Measurements from ENCODE around the gene ZFYVE9. TPM values are rescaled to one million over a fixed set of nuclear protein-coding genes. Genes with fewer than 3 reads are reported as not detected.
"Not testable (repeated sequence)": the region's sequence is repeated elsewhere in the genome, so short reads cannot be mapped to it uniquely, and the experiment has no call there.

ZFYVE9 gene
- total and polyA plus RNA-seq, 4 donors = 38.9 to 96.7 (median 46.1) TPM

GRCh38 chr1:52162947-52163346 lies 21.1 kb downstream of the ZFYVE9 start:
- Histone ChIP-seq H3K36me3 (ENCODE audit: control insufficient read depth, insufficient read depth, low read length) (no peaks in the 10 kb centered on the region), H3K4me3 (ENCODE audit: low read depth, low read length) (no peak overlapping the region), H3K27ac (ENCODE audit: low read depth, low read length) (no peak overlapping the region), H3K27me3 (ENCODE audit: control insufficient read depth, insufficient read depth, low read length) (no peaks in the 10 kb centered on the region), H3K4me1 (ENCODE audit: control insufficient read depth, insufficient read depth, low read length) (no peaks in the 10 kb centered on the region), H3K9me3 (ENCODE audit: control insufficient read depth, insufficient read depth, low read length) (no peaks in the 10 kb centered on the region)
- no peak for DNase-seq (ENCODE audit: low read depth in 4 of 6, low spot score in 6 of 6)
- 95% methylated on average over 2 of the region's 2 CpGs for WGBS (ENCODE audit: insufficient coverage)

GRCh38 chr1:52164604-52165003 lies 22.7 kb downstream of the ZFYVE9 start:
- H3K27ac ChIP-seq (ENCODE audit: low read depth, low read length) = no peak overlapping the region
- H3K9me3 ChIP-seq (ENCODE audit: control insufficient read depth, insufficient read depth, low read length) = no peaks in the 10 kb centered on the region
- no peaks in the 10 kb centered on the region for H3K36me3 ChIP-seq (ENCODE audit: control insufficient read depth, insufficient read depth, low read length)
- no peaks in the 10 kb centered on the region for H3K4me1 ChIP-seq (ENCODE audit: control insufficient read depth, insufficient read depth, low read length)
- H3K4me3 ChIP-seq (ENCODE audit: low read depth, low read length) = no peak overlapping the region
- WGBS (ENCODE audit: insufficient coverage) = 100% methylated on average over 1 of the region's 4 CpGs
- H3K27me3 ChIP-seq (ENCODE audit: control insufficient read depth, insufficient read depth, low read length) = no peaks in the 10 kb centered on the region
- no peak for DNase-seq (ENCODE audit: low read depth in 4 of 6, low spot score in 6 of 6)

- WGBS (ENCODE audit: insufficient coverage) = no CpG with 5 or more reads among the region's 6 CpGs
- Histone ChIP-seq H3K4me1 (ENCODE audit: control insufficient read depth, insufficient read depth, low read length) (no peaks in the 10 kb centered on the region), H3K9me3 (ENCODE audit: control insufficient read depth, insufficient read depth, low read length) (no peaks in the 10 kb centered on the region), H3K27ac (ENCODE audit: low read depth, low read length) (no peak overlapping the region), H3K36me3 (ENCODE audit: control insufficient read depth, insufficient read depth, low read length) (no peaks in the 10 kb centered on the region), H3K27me3 (ENCODE audit: control insufficient read depth, insufficient read depth, low read length) (no peaks in the 10 kb centered on the region), H3K4me3 (ENCODE audit: low read depth, low read length) (no peak overlapping the region)
- no peak for DNase-seq (ENCODE audit: low read depth in 4 of 6, low spot score in 6 of 6)
These were observed 25.3 kb downstream of the ZFYVE9 start for GRCh38 chr1:52166996-52167753.

- Histone ChIP-seq H3K9me3 (ENCODE audit: control insufficient read depth, insufficient read depth, low read length) (no peaks in the 10 kb centered on the region), H3K27ac (ENCODE audit: low read depth, low read length) (no peak overlapping the region), H3K36me3 (ENCODE audit: control insufficient read depth, insufficient read depth, low read length) (no peaks in the 10 kb centered on the region), H3K4me3 (ENCODE audit: low read depth, low read length) (no peak overlapping the region), H3K27me3 (ENCODE audit: control insufficient read depth, insufficient read depth, low read length) (no peaks in the 10 kb centered on the region), H3K4me1 (ENCODE audit: control insufficient read depth, insufficient read depth, low read length) (no peaks in the 10 kb centered on the region)
- WGBS (ENCODE audit: insufficient coverage) = 93% methylated on average over 5 of the region's 7 CpGs
- no peak for DNase-seq (ENCODE audit: low read depth in 4 of 6, low spot score in 6 of 6)
These were observed 26.6 kb downstream of the ZFYVE9 start for GRCh38 chr1:52168373-52169080.

GRCh38 chr1:52171149-52171548 lies 29.3 kb downstream of the ZFYVE9 start:
- not testable (repeated sequence) for H3K4me3 ChIP-seq (ENCODE audit: low read depth, low read length); H3K36me3 ChIP-seq (ENCODE audit: control insufficient read depth, insufficient read depth, low read length); H3K27ac ChIP-seq (ENCODE audit: low read depth, low read length); DNase-seq (ENCODE audit: low read depth in 4 of 6, low spot score in 6 of 6); H3K9me3 ChIP-seq (ENCODE audit: control insufficient read depth, insufficient read depth, low read length); H3K4me1 ChIP-seq (ENCODE audit: control insufficient read depth, insufficient read depth, low read length); H3K27me3 ChIP-seq (ENCODE audit: control insufficient read depth, insufficient read depth, low read length)
- WGBS (ENCODE audit: insufficient coverage) = no CpG with 5 or more reads among the region's 5 CpGs

- Histone ChIP-seq H3K27me3 (ENCODE audit: control insufficient read depth, insufficient read depth, low read length) (no peaks in the 10 kb centered on the region), H3K9me3 (ENCODE audit: control insufficient read depth, insufficient read depth, low read length) (no peaks in the 10 kb centered on the region), H3K4me1 (ENCODE audit: control insufficient read depth, insufficient read depth, low read length) (no peaks in the 10 kb centered on the region), H3K4me3 (ENCODE audit: low read depth, low read length) (no peak overlapping the region), H3K27ac (ENCODE audit: low read depth, low read length) (no peak overlapping the region), H3K36me3 (ENCODE audit: control insufficient read depth, insufficient read depth, low read length) (no peaks in the 10 kb centered on the region)
- WGBS (ENCODE audit: insufficient coverage) = 80% methylated on average over 6 of the region's 6 CpGs
- DNase-seq (ENCODE audit: low read depth in 4 of 6, low spot score in 6 of 6) = no peak
These were observed 37.2 kb downstream of the ZFYVE9 start for GRCh38 chr1:52179073-52179472.

- no peaks in the 10 kb centered on the region for H3K9me3 ChIP-seq (ENCODE audit: control insufficient read depth, insufficient read depth, low read length)
- WGBS (ENCODE audit: insufficient coverage) = 90% methylated on average over 3 of the region's 3 CpGs
- no peak for DNase-seq (ENCODE audit: low read depth in 4 of 6, low spot score in 6 of 6)
- no peak overlapping the region for H3K4me3 ChIP-seq (ENCODE audit: low read depth, low read length)
- no peaks in the 10 kb centered on the region for H3K27me3 ChIP-seq (ENCODE audit: control insufficient read depth, insufficient read depth, low read length)
- H3K4me1 ChIP-seq (ENCODE audit: control insufficient read depth, insufficient read depth, low read length) = no peaks in the 10 kb centered on the region
- no peaks in the 10 kb centered on the region for H3K36me3 ChIP-seq (ENCODE audit: control insufficient read depth, insufficient read depth, low read length)
- no peak overlapping the region for H3K27ac ChIP-seq (ENCODE audit: low read depth, low read length)
These were observed 38.3 kb downstream of the ZFYVE9 start for GRCh38 chr1:52180176-52180575.

GRCh38 chr1:52181759-52182158 lies 39.9 kb downstream of the ZFYVE9 start:
- H3K9me3 ChIP-seq (ENCODE audit: control insufficient read depth, insufficient read depth, low read length); H3K36me3 ChIP-seq (ENCODE audit: control insufficient read depth, insufficient read depth, low read length); H3K27ac ChIP-seq (ENCODE audit: low read depth, low read length); H3K4me3 ChIP-seq (ENCODE audit: low read depth, low read length); H3K27me3 ChIP-seq (ENCODE audit: control insufficient read depth, insufficient read depth, low read length); DNase-seq (ENCODE audit: low read depth in 4 of 6, low spot score in 6 of 6); H3K4me1 ChIP-seq (ENCODE audit: control insufficient read depth, insufficient read depth, low read length): not testable (repeated sequence)
- WGBS (ENCODE audit: insufficient coverage) = 100% methylated on average over 8 of the region's 36 CpGs

GRCh38 chr1:52182328-52182727 lies 40.4 kb downstream of the ZFYVE9 start:
- not testable (repeated sequence) for H3K4me3 ChIP-seq (ENCODE audit: low read depth, low read length); H3K27ac ChIP-seq (ENCODE audit: low read depth, low read length); H3K27me3 ChIP-seq (ENCODE audit: control insufficient read depth, insufficient read depth, low read length); H3K9me3 ChIP-seq (ENCODE audit: control insufficient read depth, insufficient read depth, low read length); DNase-seq (ENCODE audit: low read depth in 4 of 6, low spot score in 6 of 6); H3K4me1 ChIP-seq (ENCODE audit: control insufficient read depth, insufficient read depth, low read length); H3K36me3 ChIP-seq (ENCODE audit: control insufficient read depth, insufficient read depth, low read length)
- WGBS (ENCODE audit: insufficient coverage) = no CpG with 5 or more reads among the region's 5 CpGs

GRCh38 chr1:52182874-52183400 lies 41.0 kb downstream of the ZFYVE9 start:
- DNase-seq (ENCODE audit: low read depth in 4 of 6, low spot score in 6 of 6) = no peak
- Histone ChIP-seq H3K27ac (ENCODE audit: low read depth, low read length) (no peak overlapping the region), H3K4me1 (ENCODE audit: control insufficient read depth, insufficient read depth, low read length) (no peaks in the 10 kb centered on the region), H3K36me3 (ENCODE audit: control insufficient read depth, insufficient read depth, low read length) (no peaks in the 10 kb centered on the region), H3K27me3 (ENCODE audit: control insufficient read depth, insufficient read depth, low read length) (no peaks in the 10 kb centered on the region), H3K9me3 (ENCODE audit: control insufficient read depth, insufficient read depth, low read length) (peaks cover 2% of the 10 kb centered on the region), H3K4me3 (ENCODE audit: low read depth, low read length) (no peak overlapping the region)
- WGBS (ENCODE audit: insufficient coverage) = 97% methylated on average over 2 of the region's 3 CpGs

Data from spinal cord (tissue), 10 donors.